ENCODE data around the gene NOL4L. TPM values are rescaled to one million over a fixed set of nuclear protein-coding genes. Genes with fewer than 3 reads are reported as not detected.

Gene NOL4L
- total RNA-seq, 4 donors from 2014 or later: 5.8 to 19.4 (median 12.8) TPM

- DNase-seq (ENCODE audit: extremely low spot score): no peak
- H3K4me1 ChIP-seq: no peaks in the 10 kb centered on the region
- WGBS: 97% methylated on average over 4 of the region's 4 CpGs
- no peaks in the 10 kb centered on the region for H3K9me3 ChIP-seq
- TF ChIP-seq EP300 (IDR thresholded peaks at IDR 0.05): no peak
- TF ChIP-seq POLR2AphosphoS5 (IDR thresholded peaks at IDR 0.05): no peak
- TF ChIP-seq POLR2A (IDR thresholded peaks at IDR 0.05; ENCODE audit: low read depth): no peak
- no peak for TF ChIP-seq CTCF (IDR thresholded peaks at IDR 0.05)
- H3K27ac ChIP-seq (replicated peaks in 1 of 4): no peak overlapping the region
- intact Hi-C loops (cut with DNase I): no loop called here
- no peaks in the 10 kb centered on the region for H3K27me3 ChIP-seq
- no peak overlapping the region for H3K4me3 ChIP-seq
- peaks cover 0 to 27% (median 4%) of the 10 kb centered on the region in 4 donors for H3K36me3 ChIP-seq
Observed at GRCh38 chr20:32406701-32407100, 178.4 kb downstream of the NOL4L start.

GRCh38 chr20:32404017-32404416 lies 181.1 kb downstream of the NOL4L start:
- Histone ChIP-seq H3K9me3 (no peaks in the 10 kb centered on the region), H3K27ac (replicated peaks in 1 of 4) (no peak overlapping the region), H3K4me3 (no peak overlapping the region), H3K27me3 (no peaks in the 10 kb centered on the region), H3K36me3 (peaks cover 0 to 32% (median 5%) of the 10 kb centered on the region in 4 donors), H3K4me1 (peaks cover 0 to 6% (median 2%) of the 10 kb centered on the region in 4 donors)
- WGBS: 84% methylated on average over 2 of the region's 2 CpGs
- TF ChIP-seq POLR2AphosphoS5 (IDR thresholded peaks at IDR 0.05): no peak
- no peak for TF ChIP-seq POLR2A (IDR thresholded peaks at IDR 0.05; ENCODE audit: low read depth)
- no peak for TF ChIP-seq CTCF (IDR thresholded peaks at IDR 0.05)
- no peak for TF ChIP-seq EP300 (IDR thresholded peaks at IDR 0.05)
- no peak for DNase-seq (ENCODE audit: extremely low spot score)
- intact Hi-C loops (cut with DNase I): no loop called here

GRCh38 chr20:32400476-32400875 lies 184.7 kb downstream of the NOL4L start:
- no peaks in the 10 kb centered on the region for H3K27me3 ChIP-seq
- WGBS: 96% methylated on average over 1 of the region's 1 CpG
- intact Hi-C loops (cut with DNase I): no loop called here
- no peak overlapping the region for H3K27ac ChIP-seq (replicated peaks in 1 of 4)
- H3K9me3 ChIP-seq: no peaks in the 10 kb centered on the region
- H3K36me3 ChIP-seq: peaks cover 0 to 16% (median 5%) of the 10 kb centered on the region in 4 donors
- H3K4me1 ChIP-seq: peaks cover 0 to 14% (median 7%) of the 10 kb centered on the region in 4 donors
- DNase-seq (ENCODE audit: extremely low spot score): no peak
- TF ChIP-seq EP300 (IDR thresholded peaks at IDR 0.05): no peak
- no peak for TF ChIP-seq POLR2AphosphoS5 (IDR thresholded peaks at IDR 0.05)
- no peak for TF ChIP-seq POLR2A (IDR thresholded peaks at IDR 0.05; ENCODE audit: low read depth)
- TF ChIP-seq CTCF (IDR thresholded peaks at IDR 0.05): no peak
- H3K4me3 ChIP-seq: no peak overlapping the region

GRCh38 chr20:32397567-32398084 lies 187.5 kb downstream of the NOL4L start:
- WGBS: 90% methylated on average over 11 of the region's 11 CpGs
- no peaks in the 10 kb centered on the region for H3K9me3 ChIP-seq
- H3K27me3 ChIP-seq: no peaks in the 10 kb centered on the region
- intact Hi-C loops (cut with DNase I): no loop called here
- peaks cover 0 to 27% (median 13%) of the 10 kb centered on the region in 4 donors for H3K36me3 ChIP-seq
- TF ChIP-seq CTCF (IDR thresholded peaks at IDR 0.05) (no peak), POLR2A (IDR thresholded peaks at IDR 0.05; ENCODE audit: low read depth) (no peak), EP300 (IDR thresholded peaks at IDR 0.05) (no peak), POLR2AphosphoS5 (IDR thresholded peaks at IDR 0.05) (no peak)
- H3K4me1 ChIP-seq: peaks cover 0 to 14% (median 7%) of the 10 kb centered on the region in 4 donors
- DNase-seq (ENCODE audit: extremely low spot score): no peak
- no peak overlapping the region for H3K27ac ChIP-seq (replicated peaks in 1 of 4)
- no peak overlapping the region for H3K4me3 ChIP-seq
